Fibroblast of villous mesenchyme (primary cell): ENCODE data around the gene CD34. TPM values are rescaled to one million over a fixed set of nuclear protein-coding genes. Genes with fewer than 3 reads are reported as not detected.

Experiments
- DNase-seq: peaks from one replicate; pipeline ENCODE4 v3.0.0-alpha.2; 2010; ENCODE audit warnings: low read depth
- H3K4me3 ChIP-seq: 2 replicates; pipeline ENCODE4 v1.5.1; 2011; ENCODE audit warnings: low read depth, mild to moderate bottlenecking, low read length
- total RNA-seq: library from RNA; depleted of rRNA; stranded (reverse); fragments of >200 nt; gene quantifications from 2 replicates; pipeline ENCODE4 v1.2.3, GENCODE V29; 2012
- TF ChIP-seq, protein P1 (sequence below): IDR thresholded peaks from 2 replicates; pipeline ENCODE4 v1.5.1; 2012; ENCODE audit warnings: low read depth, mild to moderate bottlenecking, low read length; ENCODE audit not compliant: insufficient read depth

Gene CD34
- total RNA-seq, 1 donor = 0.43 TPM

GRCh38 chr1:207858281-207858680 lies 52.6 kb downstream of the CD34 start:
- DNase-seq = no peak
- TF ChIP-seq, protein P1, sequence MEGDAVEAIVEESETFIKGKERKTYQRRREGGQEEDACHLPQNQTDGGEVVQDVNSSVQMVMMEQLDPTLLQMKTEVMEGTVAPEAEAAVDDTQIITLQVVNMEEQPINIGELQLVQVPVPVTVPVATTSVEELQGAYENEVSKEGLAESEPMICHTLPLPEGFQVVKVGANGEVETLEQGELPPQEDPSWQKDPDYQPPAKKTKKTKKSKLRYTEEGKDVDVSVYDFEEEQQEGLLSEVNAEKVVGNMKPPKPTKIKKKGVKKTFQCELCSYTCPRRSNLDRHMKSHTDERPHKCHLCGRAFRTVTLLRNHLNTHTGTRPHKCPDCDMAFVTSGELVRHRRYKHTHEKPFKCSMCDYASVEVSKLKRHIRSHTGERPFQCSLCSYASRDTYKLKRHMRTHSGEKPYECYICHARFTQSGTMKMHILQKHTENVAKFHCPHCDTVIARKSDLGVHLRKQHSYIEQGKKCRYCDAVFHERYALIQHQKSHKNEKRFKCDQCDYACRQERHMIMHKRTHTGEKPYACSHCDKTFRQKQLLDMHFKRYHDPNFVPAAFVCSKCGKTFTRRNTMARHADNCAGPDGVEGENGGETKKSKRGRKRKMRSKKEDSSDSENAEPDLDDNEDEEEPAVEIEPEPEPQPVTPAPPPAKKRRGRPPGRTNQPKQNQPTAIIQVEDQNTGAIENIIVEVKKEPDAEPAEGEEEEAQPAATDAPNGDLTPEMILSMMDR = no peak
- H3K4me3 ChIP-seq = no peak overlapping the region

GRCh38 chr1:207857447-207857846 lies 53.5 kb downstream of the CD34 start:
- no peak overlapping the region for H3K4me3 ChIP-seq
- DNase-seq = no peak
- TF ChIP-seq, protein P1 = no peak

- no peak for DNase-seq
- TF ChIP-seq, protein P1 = no peak
- no peak overlapping the region for H3K4me3 ChIP-seq
These were observed 54.5 kb downstream of the CD34 start for GRCh38 chr1:207856276-207857023.

- DNase-seq = no peak
- TF ChIP-seq, protein P1 = no peak
- H3K4me3 ChIP-seq = no peak overlapping the region
These were observed 56.9 kb downstream of the CD34 start for GRCh38 chr1:207854001-207854400.

- TF ChIP-seq, protein P1 = no peak
- DNase-seq = peak; percentile 47
- H3K4me3 ChIP-seq = no peak overlapping the region
These were observed 57.6 kb downstream of the CD34 start for GRCh38 chr1:207853372-207853757.

- TF ChIP-seq, protein P1 = no peak
- H3K4me3 ChIP-seq = no peak overlapping the region
- DNase-seq = no peak
These were observed 58.2 kb downstream of the CD34 start for GRCh38 chr1:207852576-207853371.
